Activated CD8-positive, alpha-beta memory T cell treated with anti-CD3 and anti-CD28 coated beads for 24 hours (primary cell): ENCODE results near the gene MPND.
A peak's percentile ranks its signal among the peaks of the same experiment; 100 is the strongest.

ENCODE experiments used
- DNase-seq: peaks from one replicate; pipeline ENCODE4 v3.0.0-alpha.2; 2020

The MPND gene

GRCh38 chr19:4367781-4368127 lies 24.4 kb downstream of the MPND start:
- no peak for DNase-seq

- no peak for DNase-seq
These were observed 24.9 kb downstream of the MPND start for GRCh38 chr19:4368128-4368820.

- peak; percentile 87 for DNase-seq
These were observed 25.9 kb downstream of the MPND start for GRCh38 chr19:4369109-4369887.

- DNase-seq, result peak; percentile 87
These were observed 26.5 kb downstream of the MPND start for GRCh38 chr19:4369888-4370260.

GRCh38 chr19:4370418-4371041 lies 27.2 kb downstream of the MPND start:
- no peak for DNase-seq

GRCh38 chr19:4371247-4372164 lies 28.1 kb downstream of the MPND start:
- no peak for DNase-seq

- no peak for DNase-seq
These were observed 29.0 kb downstream of the MPND start for GRCh38 chr19:4372165-4373012.

GRCh38 chr19:4373013-4373367 lies 29.6 kb downstream of the MPND start:
- no peak for DNase-seq

GRCh38 chr19:4373601-4374497 lies 30.5 kb downstream of the MPND start:
- no peak for DNase-seq

- no peak for DNase-seq
These were observed 31.3 kb downstream of the MPND start for GRCh38 chr19:4374498-4375163.

GRCh38 chr19:4375164-4376027 lies 32.0 kb downstream of the MPND start:
- DNase-seq, result no peak

- no peak for DNase-seq
These were observed 32.8 kb downstream of the MPND start for GRCh38 chr19:4376028-4376670.

- no peak for DNase-seq
These were observed 33.3 kb downstream of the MPND start for GRCh38 chr19:4376671-4376990.

- DNase-seq, result no peak
These were observed 33.8 kb downstream of the MPND start for GRCh38 chr19:4376991-4377781.

GRCh38 chr19:4378886-4379285 lies 35.5 kb downstream of the MPND start:
- DNase-seq, result no peak

- DNase-seq, result no peak
These were observed 36.3 kb downstream of the MPND start for GRCh38 chr19:4379383-4380253.

- DNase-seq, result no peak
These were observed 36.9 kb downstream of the MPND start for GRCh38 chr19:4380254-4380727.
